Globus pallidus (tissue), 1 donor: ENCODE results near the gene ADAMTS12.
A peak's percentile ranks its signal among the peaks of the same experiment; 100 is the strongest.
"Not testable (repeated sequence)": the region's sequence is repeated elsewhere in the genome, so short reads cannot be mapped to it uniquely, and the experiment has no call there.

Experiments
- DNase-seq: peaks from one replicate; pipeline ENCODE4 v3.0.0-alpha.2; 2015; ENCODE audit warnings: low spot score

ADAMTS12 gene

GRCh38 chr5:33583332-33583731, 308.5 kb downstream of the ADAMTS12 start:
- no peak for DNase-seq

GRCh38 chr5:33582417-33582816, 309.4 kb downstream of the ADAMTS12 start:
- DNase-seq: no peak

- no peak for DNase-seq
Observed at GRCh38 chr5:33579789-33580188, 312.0 kb downstream of the ADAMTS12 start.

- no peak for DNase-seq
Observed at GRCh38 chr5:33579152-33579551, 312.6 kb downstream of the ADAMTS12 start.

GRCh38 chr5:33576726-33577590, 314.8 kb downstream of the ADAMTS12 start:
- no peak for DNase-seq

GRCh38 chr5:33565324-33565723, 326.5 kb downstream of the ADAMTS12 start:
- peak; percentile 21 for DNase-seq

- DNase-seq: no peak
Observed at GRCh38 chr5:33563983-33564908, 327.5 kb downstream of the ADAMTS12 start.

GRCh38 chr5:33563530-33563929, 328.3 kb downstream of the ADAMTS12 start:
- no peak for DNase-seq

- no peak for DNase-seq
Observed at GRCh38 chr5:33558489-33558888, 333.3 kb downstream of the ADAMTS12 start.

GRCh38 chr5:33557605-33558004, 334.2 kb downstream of the ADAMTS12 start:
- DNase-seq: no peak

GRCh38 chr5:33556330-33557328, 335.2 kb downstream of the ADAMTS12 start:
- DNase-seq: no peak

- no peak for DNase-seq
Observed at GRCh38 chr5:33549982-33550567, 341.7 kb downstream of the ADAMTS12 start.

- DNase-seq: not testable (repeated sequence)
Observed at GRCh38 chr5:33539790-33540189, 352.0 kb downstream of the ADAMTS12 start.

GRCh38 chr5:33539212-33539611, 352.6 kb downstream of the ADAMTS12 start:
- no peak for DNase-seq

GRCh38 chr5:33538201-33538600, 353.6 kb downstream of the ADAMTS12 start:
- DNase-seq: no peak

GRCh38 chr5:33537240-33537639, 354.6 kb downstream of the ADAMTS12 start:
- no peak for DNase-seq

- DNase-seq: no peak
Observed at GRCh38 chr5:33536802-33537201, 355.0 kb downstream of the ADAMTS12 start.

- peak; percentile 65 for DNase-seq
Observed at GRCh38 chr5:33531824-33532223, 360.0 kb downstream of the ADAMTS12 start.

GRCh38 chr5:33531037-33531298, 360.8 kb downstream of the ADAMTS12 start:
- DNase-seq: no peak

- no peak for DNase-seq
Observed at GRCh38 chr5:33530183-33531036, 361.4 kb downstream of the ADAMTS12 start.
